Stimulated activated CD8-positive, alpha-beta memory T cell treated with anti-CD3 and anti-CD28 coated beads, Interleukin-4, amount 100 ng/mL, for 48 hours (primary cell): ENCODE results near the gene RERE.
A peak's percentile ranks its signal among the peaks of the same experiment; 100 is the strongest.

Experiments used
- DNase-seq: peaks from one replicate; pipeline ENCODE4 v3.0.0-alpha.2; 2020

Gene RERE

DNA sequence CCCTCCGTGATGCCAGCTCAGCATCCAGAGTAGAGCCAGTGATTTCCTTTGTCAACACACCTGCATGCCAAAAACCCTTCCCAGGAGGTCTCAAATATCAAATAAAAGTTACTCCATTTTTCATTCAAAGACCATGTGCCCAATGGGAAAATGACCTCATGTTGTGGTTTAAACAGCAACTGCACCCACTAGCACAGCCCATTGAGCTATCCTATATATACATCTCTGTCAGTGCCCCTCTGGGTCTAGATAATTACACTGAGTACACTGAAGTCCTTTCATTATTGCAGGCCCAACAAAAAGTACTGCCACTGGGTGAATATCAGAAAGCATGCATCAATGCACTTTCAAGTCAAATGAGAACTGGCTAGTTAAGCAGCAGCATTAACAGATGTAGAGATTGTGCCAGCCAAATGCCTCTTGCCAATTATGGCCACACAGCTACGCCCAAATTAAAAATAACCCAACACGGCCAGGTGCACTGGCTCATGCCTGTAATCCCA is 381.8 kb downstream of the RERE start:
- no peak for DNase-seq

DNA sequence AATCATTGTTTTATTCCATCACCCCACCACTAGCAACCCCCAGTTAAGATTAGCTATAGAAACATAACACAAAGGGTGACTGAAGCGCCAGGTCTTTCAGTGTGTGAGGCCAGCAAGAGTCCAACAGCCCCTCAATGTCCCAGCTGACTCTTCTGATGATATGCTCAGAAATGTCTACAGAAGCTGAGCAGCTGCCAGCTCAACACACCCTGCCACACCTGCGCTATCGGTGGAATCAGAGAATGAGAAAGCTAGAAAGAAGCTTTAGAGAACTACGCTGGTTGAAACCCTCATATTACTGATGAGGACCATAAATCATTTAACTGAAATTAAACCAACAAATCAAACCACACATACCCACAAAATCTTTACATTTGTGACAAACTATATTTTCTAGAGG is 383.3 kb downstream of the RERE start:
- no peak for DNase-seq

DNA sequence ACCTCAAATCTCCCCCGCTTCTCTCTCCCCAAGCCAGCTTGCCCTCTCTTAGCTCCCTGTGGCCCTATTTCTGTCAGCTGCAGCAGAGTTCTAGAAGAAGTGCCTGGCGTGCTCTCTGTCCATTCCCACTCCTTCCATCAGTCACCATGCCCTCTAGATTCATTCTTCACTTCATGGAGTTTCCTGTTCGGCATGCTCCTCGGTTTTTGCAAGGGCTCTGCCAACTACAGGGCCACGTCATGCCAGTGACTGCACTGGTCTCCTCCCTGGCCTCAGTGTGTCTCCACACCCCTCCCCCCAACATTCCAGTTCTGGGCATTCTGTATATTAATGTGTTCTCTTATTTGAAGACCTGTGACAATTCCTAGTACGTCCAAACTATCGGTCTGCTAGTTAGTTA is 385.7 kb downstream of the RERE start:
- DNase-seq: no peak

DNA sequence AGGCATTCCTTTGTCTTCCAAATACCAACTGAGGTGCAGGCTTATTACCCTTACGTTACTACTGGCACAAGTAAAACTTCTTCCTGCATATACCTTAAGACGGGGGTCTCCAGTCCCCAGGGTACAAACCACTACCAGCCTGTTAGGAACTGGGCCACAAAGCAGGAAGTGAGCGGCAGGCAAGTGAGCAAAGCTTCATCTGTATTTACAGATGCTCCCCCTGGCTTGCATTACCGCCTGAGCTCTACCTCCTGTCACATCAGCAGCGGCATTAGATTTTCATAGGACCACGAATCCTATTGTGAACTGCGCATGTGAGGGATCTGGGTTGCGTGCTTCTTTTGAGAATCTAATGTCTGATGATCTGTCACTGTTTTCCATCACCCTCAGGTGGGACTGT is 386.4 kb downstream of the RERE start:
- no peak for DNase-seq

DNA sequence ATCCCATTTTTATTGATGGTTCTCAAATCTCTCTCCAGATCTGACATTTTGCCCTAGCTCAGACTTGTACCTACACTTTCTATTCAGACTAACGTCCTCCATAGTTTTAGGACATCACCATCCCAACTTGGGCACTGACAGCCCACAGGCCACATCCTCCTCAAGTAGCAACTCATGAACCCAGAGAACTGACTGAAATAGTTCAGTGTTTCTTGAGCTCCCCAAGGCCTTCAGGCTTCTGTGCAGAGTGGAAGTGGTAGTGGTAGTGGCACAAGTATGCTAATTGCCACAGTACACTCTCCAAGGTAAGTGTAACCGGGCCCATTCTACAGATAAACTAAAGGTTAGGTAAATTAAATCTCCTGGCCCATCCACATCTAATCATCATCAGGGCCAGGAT is 387.0 kb downstream of the RERE start:
- DNase-seq: no peak

DNA sequence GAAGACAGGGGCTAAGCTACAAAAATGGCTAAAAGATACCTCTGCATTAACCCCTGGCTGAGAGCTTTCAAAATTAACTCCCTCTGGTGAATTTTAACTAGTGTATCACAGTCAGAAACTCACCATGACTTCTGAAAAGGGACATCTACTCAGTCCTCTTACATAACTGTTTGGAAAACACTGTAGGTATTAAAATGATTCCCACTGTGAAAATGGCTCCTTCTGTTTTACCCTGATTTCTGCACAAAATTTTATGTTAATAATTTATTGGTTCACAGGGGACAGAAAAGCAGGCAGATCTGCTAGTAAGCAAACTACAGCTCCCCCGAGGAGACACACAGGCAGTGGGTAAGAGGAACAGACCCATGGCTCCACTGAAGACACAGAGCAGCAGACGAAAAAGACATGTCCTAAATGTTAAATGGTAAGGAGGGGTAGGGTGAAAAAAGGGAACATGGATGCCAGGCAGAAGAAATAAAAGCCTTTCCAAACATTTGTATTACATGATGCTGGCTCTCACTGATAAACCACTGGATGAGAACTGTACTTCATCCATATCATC is 387.8 kb downstream of the RERE start:
- DNase-seq: no peak

DNA sequence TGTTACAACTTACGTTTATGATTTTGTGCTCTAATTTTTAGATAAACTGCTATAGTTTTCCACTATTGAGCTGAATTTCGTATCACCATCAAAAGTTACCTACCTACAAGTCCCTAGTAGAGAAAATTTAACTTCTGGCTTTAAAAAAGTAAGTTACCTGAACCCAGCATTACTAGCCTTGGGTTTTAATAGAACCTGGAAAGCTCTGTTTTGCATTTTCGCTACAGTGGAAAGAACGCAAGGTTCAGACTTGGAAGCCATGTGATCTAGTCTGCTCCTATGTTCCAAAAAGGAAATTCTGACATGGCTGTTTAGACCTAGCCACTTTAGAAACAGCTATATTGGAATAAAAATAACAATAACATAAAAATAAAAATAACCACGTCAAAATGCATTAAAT is 389.0 kb downstream of the RERE start:
- no peak for DNase-seq

DNA sequence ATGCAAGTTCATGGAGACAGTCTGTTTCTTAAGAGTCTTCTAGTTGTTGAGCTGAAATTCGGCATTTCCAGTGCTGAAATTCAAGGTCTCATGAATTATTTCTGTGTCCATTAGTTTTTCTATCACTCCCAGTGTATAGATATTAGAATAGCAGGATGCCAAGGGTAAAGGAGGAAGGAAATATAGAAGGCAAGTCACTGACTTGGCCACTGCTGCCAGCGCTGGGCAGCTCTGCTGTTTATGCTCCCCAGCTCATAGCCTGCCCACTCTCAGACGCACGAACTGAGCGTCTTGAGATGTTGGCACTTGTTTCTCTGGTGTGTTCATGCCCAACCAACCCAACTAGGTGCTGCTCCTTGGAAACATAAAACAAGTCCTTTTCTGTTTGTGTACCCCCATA is 389.5 kb downstream of the RERE start:
- DNase-seq: no peak

DNA sequence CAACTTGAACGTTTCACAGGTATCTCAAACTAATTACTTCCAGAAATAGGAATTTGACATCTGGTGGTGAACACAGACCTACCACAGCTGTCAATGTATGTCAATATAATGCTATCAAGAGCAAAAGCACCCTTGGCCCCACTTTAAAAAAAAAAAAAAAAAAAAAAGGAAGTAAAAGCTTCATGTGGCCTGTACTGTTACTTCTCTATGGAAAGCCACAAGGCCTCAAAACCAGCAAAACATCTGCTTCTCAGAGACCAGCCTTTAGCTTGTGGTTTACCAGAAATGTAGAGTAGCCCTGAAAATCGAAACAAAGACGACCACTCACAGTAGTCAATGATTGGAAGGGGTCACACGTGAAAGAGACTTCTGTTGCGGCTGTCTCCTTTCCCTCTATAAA is 389.9 kb downstream of the RERE start:
- no peak for DNase-seq

DNA sequence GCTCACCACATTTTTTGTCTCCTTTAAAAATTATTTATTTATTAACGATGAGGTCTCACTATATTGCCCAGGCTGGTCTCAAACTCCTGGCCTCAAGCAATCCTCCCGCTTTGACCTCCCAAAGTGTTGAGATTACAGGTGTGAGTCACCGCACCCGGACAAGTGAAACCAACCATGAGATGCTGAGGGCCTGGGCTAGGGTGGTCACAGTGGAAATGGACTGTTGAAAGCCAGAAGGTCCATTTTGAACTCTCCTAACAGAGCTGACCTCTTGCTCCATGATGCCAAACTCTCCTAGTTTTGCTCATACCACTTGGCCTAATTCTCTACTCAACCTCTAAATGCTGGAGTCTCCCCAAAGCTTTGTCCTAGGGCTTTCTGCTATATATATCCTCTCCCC is 390.4 kb downstream of the RERE start:
- no peak for DNase-seq

DNA sequence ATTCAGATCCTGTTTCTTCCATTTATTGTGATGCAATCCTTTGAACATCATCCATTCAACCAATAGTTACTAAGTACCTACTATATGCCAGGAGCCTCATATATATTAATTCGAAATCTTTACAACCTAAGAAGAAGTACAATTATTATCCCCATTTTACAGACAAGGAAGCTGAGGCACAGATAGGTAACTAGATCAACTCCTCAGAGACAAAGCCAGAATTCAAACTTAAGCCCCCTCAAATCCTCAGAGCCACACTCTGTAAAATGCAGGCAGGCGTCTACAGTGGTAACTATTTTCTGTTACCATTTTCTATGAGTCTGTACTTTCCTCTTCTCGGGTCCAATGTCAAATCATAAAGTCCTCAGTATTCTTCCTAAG is 391.7 kb downstream of the RERE start:
- DNase-seq: no peak

DNA sequence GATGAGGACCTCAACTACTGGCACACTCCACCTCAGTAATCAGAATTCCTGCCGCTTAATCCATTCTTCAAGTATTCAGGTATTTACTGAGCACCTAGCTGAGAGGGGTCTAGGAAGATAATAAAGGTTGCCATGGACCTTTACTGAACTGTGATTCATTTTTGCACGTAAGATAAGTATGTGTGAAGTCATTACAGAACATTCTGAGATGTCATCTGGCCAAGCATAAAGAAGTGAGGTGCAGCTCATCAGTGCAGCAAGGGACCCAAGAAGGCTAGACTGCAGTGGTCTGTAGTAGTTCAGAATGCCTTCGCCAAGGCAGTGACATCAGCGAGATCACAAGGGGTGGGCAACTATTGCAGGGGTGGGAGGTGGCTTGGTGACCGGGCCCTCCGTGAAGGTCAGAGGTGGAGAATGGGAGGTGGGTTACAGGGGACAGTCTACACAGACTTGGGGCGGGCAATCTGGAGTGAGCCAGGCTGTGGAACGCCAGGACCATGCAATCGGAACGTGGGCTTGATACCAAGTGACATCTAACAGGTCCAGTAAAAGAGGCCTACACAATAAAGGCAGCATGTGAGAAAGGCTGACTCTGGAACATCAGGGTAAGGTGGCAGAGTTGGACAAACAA is 392.2 kb downstream of the RERE start:
- no peak for DNase-seq

DNA sequence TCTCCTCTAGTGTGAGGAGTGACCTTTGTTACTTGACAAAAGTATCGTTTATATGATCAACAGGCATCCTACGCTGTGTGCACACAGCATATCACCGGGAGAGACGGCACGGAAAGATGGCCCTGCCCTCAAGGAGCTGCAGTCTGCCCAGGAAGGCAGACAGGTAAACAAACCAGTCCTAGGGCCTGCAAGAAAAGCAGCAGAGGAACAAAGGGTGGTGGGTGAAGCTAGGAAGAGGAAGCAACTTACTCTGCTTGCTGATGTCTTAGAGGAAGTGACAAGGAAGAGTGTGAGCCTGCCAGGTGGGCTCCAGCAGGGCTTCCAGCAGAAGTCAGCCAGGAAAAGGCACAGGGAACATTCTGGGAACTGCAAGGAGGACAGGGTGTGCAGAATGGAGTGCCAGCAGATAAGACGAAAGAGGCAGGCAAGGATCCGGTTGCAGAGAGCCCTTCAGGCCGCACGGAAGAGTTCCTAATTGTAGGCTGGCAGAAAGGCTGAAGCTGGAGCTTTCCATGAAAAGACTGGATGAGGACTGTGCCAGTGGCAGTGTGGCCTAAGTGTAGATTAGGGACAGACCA is 392.8 kb downstream of the RERE start:
- peak; percentile 52 for DNase-seq

DNA sequence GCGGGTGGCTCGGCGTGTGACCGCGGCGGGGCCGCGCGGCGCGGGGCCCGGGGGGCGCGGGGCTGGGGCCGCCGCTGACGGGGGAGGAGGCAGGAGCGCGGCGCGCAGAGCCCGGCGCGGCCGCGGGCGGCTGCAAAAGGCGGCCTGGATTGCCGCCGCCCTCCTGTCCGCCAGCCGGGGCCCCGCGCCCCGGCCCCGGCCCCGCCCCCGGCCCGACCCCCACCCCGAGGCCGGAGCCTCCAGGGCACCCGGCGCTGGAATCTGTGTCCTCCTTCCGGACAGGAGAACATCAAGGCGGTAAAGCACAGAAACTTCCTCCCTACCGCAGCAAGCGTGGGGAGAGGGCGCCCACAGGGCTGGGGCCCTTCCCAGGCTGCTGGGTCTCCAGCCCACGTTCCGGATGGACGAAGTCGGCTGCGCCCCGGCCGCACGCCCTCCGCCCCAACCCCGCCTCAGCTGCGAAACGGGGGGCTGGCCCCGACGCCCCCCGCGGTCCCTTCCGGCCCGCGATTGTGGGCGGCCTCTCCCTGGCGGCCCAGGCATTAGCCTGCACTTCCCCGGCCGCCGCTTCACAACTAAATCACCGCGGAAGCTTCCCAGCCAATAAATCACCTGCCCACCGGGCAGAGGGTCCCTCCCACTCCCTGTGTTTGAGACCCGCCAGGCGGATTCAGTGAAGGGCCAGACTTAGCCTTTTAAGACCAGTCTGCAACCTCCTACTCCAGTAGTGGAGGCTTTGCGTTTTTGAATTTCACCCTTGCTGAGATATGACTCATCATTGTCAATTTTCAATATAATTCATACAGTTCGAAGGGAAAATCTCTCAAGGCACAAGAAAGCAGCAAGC is 393.5 kb downstream of the RERE start:
- DNase-seq: peak; percentile 75

DNA sequence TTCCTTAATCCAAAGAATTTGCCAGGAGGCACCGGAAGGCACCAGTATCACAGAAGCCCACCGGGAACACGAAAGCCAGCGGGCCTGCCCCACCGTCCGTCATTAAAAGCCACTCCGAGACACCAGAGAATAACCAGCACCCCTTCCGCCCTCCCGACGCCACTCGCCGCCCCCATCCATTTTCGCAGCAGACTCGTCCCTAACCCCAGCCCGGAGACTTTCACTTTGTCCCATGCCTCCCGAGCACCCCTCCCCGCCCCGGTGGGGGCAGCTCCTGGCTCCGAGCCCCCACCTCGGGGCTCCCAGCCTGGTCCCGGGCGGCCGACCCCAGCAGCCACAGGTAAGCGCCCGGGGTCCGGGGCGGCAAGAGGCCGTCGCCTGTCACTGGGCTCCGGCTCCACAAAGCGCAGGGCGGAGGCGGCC is 394.2 kb downstream of the RERE start:
- DNase-seq: peak; percentile 60

DNA sequence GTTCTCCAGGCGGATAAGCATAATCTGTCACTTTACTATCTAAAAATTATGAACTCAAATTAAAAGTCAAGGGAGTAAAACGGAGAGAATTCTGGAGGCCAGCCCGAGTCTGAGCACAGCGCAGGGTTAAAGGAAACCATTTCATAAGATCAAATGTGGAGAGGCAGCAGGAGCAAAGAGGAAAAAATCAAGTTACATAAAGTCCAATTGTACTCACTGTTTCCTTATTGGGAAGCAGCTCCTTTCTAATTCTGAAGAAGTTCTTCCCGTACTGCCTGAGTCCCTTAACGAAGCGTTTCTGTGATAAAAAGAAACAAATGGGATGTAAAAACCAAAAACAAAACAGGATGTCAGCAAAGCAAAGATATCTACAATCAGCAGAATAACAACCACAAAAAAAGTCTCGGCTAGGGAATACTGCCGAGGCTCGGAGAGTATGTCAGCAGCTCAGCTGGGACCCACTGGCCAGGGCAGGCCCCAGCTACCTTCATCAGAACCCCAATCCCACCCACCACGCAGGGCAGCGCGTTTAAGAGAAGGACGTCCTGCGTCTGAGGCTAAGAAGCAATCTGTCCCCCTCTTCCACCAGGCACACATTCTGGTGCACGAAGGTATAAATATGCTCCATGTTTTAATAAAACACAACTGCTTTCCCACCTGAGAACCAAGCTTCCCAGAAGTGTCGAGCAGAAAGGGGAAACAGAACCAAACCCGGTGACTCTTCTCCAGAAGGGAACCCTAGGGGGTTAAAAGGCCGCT is 394.8 kb downstream of the RERE start:
- peak; percentile 42 for DNase-seq

DNA sequence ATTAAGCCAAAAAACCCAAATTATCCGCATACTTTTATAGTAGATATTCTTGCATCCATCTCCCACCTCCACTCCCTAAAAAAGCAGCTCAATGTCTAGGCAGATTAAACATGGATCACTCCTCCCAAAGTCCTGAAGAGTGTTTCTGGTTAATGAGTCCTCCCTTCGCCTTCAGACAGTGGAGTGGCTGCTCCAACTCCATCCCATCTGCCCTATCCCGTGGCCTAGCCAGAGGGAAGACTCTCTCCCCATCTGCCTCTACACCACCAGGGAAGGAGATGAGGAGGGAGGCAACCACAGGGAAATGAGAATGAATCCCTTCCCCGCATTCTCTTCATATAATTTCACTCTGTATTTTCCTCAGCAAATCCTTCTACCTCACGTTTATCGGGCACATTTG is 395.7 kb downstream of the RERE start:
- DNase-seq: no peak

DNA sequence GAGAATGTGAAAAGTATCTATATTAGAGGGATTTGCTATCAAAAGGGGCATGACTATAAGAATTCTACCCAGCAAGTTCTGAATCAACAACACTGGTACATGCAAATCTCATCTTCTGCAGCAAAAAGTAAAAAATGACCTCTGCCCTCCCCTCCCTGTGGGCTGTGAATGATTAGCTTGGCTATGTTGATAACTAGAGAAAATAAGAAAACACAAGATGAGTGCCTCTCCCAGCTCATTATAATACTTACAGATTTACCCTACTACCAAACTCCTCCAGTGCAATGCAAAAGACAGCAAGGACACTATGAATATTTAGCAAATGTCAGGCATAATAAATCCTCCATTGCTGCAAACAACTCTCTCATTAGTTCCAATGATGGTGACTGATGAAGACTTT is 397.1 kb downstream of the RERE start:
- DNase-seq: no peak

DNA sequence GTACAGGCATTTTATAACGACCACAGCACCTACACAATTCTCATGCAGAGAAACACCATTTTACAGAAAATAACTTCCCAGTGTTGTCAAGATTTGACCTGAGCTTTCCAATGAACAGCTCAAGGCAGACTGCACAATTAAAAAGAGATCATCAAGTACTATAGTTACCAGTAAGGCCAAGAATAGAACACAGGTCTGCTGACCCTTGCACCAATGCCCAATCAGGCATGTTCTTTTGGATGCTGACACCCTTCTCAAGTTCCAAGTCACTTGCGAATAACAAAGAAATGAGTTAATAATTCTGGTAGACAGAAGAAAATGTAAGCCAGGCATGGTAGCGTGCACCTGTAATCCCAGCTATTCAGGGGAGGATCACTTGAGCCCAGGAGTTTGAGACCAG is 397.6 kb downstream of the RERE start:
- DNase-seq: no peak

DNA sequence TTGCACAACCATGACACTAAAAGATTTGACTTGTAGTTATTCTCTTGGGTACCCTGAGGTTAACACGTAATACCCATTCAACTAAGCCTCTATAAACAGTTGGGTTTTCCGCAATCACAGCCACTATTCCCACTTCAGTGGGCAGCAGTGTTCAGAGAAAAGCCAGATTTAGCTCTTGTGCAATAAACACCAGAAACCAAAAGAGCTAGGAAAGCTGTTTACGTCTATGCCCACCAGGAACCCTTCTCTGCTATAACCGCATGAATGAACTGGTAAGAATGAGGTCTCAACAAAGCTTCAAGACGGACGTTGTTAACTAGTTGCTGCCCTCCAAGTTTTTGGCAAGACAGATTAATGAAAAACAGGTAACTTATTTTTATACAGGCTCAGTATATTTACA is 398.3 kb downstream of the RERE start:
- no peak for DNase-seq

DNA sequence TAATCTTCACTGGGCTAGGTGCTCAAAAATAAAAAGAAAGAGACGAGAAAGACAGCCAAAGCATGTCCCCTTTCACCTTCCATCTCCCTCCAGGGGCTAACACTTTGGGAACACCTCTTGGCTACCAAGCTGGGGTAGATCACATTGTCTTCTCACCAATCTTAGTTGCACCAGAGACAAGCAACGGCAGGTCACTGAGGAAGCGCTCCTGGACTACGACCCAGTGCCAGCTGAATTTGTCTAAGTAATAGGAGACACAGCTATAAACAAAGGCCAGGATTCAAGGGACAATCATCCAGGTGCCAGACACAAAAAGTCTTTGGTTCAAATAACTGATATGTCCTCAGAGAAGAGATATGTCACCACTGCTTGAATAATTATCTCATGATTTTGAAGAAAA is 399.1 kb downstream of the RERE start:
- DNase-seq: no peak

DNA sequence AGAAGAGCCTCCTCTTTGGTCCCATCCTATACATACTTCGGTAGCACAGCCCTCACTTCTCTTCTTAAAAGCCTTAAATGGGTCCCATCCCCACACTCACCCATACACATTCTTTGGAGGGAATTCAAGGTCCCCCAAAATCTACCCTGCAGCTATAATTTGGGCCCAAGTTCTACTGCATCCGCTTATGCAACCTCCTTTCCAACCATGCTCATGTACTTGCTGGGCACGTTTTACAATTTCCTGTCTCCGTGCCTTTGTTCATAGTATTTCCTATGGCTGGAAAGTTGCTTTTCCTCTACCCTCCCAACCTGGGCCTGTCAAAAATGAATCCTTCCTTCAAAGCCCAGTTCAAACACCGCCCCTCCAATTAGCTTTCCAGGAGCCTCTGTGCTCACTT is 399.8 kb downstream of the RERE start:
- DNase-seq: no peak

DNA sequence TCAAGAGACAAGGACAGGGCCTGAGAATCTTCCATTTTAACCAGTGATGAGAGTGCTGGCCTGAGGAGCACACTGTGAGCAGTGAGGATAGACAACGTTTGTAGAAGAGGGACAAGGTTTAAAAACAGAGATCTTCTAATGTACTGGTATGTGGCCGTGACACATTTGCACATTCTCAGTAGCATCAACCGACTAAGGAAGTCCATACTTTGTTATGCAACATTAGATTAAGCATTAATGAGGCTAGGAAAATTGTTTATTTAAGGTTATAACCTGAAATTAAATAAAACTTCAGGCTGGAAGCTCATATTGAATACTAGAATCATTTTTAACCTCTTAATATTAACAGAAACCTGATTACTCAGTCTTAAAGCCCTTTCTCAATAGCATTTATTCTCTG is 400.6 kb downstream of the RERE start:
- no peak for DNase-seq
